Stomach (tissue), 9 donors: ENCODE results near the gene CNOT1. TPM values are rescaled to one million over a fixed set of nuclear protein-coding genes. Genes with fewer than 3 reads are reported as not detected.

Source experiments
- DNase-seq, 2 donors: peaks; one replicate each; pipeline versions ENCODE4 v3.0.0 to v3.0.0-alpha.2; 2013 to 2019
- H3K27ac ChIP-seq, 5 donors: fragments of 200-600 bp in 4 of 5; sonication (generic) in 4 of 5; one replicate each; pipeline ENCODE4 v1.5.1; 2013 to 2019; ENCODE audit warnings: mild to moderate bottlenecking in 1 of 5, moderate library complexity in 1 of 5
- H3K27me3 ChIP-seq, 3 donors: fragments of 200-600 bp; sonication (generic); one replicate each; pipeline ENCODE4 v1.5.1; 2017 to 2019; ENCODE audit warnings: mixed run types in 1 of 3
- H3K36me3 ChIP-seq, 4 donors: fragments of 200-600 bp; sonication (generic); 1 replicate in 3 of 4; 2 replicates in 1 of 4; pipeline ENCODE4 v1.5.1; 2016 to 2019
- H3K4me1 ChIP-seq, 4 donors: fragments of 200-600 bp; sonication (generic); one replicate each; pipeline ENCODE4 v1.5.1; 2016 to 2019
- H3K4me3 ChIP-seq, 4 donors: fragments of 200-600 bp; sonication (generic) in 3 of 4; one replicate each; pipeline ENCODE4 v1.5.1; 2016 to 2019; ENCODE audit warnings: mild to moderate bottlenecking in 1 of 4
- H3K9me3 ChIP-seq, 4 donors: fragments of 200-600 bp; sonication (generic); one replicate each; pipeline ENCODE4 v1.5.1; 2016 to 2019
- EP300 ChIP-seq: sonication (generic); formaldehyde crosslinking; IDR thresholded peaks from one replicate; pipeline ENCODE4 v1.6.1; 2017; ENCODE audit warnings: antibody characterized with exemption
- POLR2A ChIP-seq, 4 donors: fragments of 450-650 bp; IDR thresholded peaks; one replicate each; pipeline ENCODE4 v1.6.1; 2016; ENCODE audit warnings: antibody characterized with exemption in 4 of 4, control low read depth in 2 of 4, mild to moderate bottlenecking in 1 of 4, moderate library complexity in 1 of 4
- POLR2AphosphoS5 ChIP-seq, 3 donors: sonication (generic); formaldehyde crosslinking; IDR thresholded peaks; one replicate each; pipeline ENCODE4 v1.6.1; 2016; ENCODE audit warnings: antibody characterized with exemption in 3 of 3
- WGBS, 5 donors: extraction: QIAGEN DNeasy Blood & Tissue Kit in 3 of 5; methylation state at CpG; one replicate each; pipeline versions ENCODE4 v1.1.5 to v1.1.7; 2013 to 2018; 5-methylcytosine and 5-hydroxymethylcytosine counted together
- intact Hi-C: fragments of 100-400 bp; cut with DNase I; formaldehyde crosslinking; loops from one replicate; pipeline ENCODE4 v1.15.1; 2023; ENCODE audit warnings: low total_unique reads
- polyA plus RNA-seq, 3 donors: library from polyadenylated mRNA; stranded (reverse); fragments of 200-250 nt; gene quantifications; one replicate each; pipeline ENCODE4 v1.2.3, GENCODE V29; 2013
- total RNA-seq, 5 donors: library from RNA; depleted of rRNA; stranded (reverse); fragments of >200 nt; gene quantifications; one replicate each; pipeline versions ENCODE4 v1.1.0 to v1.2.3, GENCODE V29; 2014 to 2016
- TF ChIP-seq, protein P1 (sequence below), 7 experiments: fragments of 450-650 bp in 4 of 7; fragments of 200-600 bp in 3 of 7; sonication (generic) in 3 of 7; IDR thresholded peaks; one replicate each; pipeline ENCODE4 v1.5.1; 2016 to 2019; ENCODE audit warnings: antibody characterized with exemption in 7 of 7, control low read depth in 2 of 7, mild to moderate bottlenecking in 1 of 7
- donor health status: healthy with polysubstance abuse.
- donor health status: Bipolar disorder and iron deficiency.
- donor health status: healthy.

CNOT1 gene
- total and polyA plus RNA-seq, 8 donors: 39.9 to 282 (median 136) TPM

DNA sequence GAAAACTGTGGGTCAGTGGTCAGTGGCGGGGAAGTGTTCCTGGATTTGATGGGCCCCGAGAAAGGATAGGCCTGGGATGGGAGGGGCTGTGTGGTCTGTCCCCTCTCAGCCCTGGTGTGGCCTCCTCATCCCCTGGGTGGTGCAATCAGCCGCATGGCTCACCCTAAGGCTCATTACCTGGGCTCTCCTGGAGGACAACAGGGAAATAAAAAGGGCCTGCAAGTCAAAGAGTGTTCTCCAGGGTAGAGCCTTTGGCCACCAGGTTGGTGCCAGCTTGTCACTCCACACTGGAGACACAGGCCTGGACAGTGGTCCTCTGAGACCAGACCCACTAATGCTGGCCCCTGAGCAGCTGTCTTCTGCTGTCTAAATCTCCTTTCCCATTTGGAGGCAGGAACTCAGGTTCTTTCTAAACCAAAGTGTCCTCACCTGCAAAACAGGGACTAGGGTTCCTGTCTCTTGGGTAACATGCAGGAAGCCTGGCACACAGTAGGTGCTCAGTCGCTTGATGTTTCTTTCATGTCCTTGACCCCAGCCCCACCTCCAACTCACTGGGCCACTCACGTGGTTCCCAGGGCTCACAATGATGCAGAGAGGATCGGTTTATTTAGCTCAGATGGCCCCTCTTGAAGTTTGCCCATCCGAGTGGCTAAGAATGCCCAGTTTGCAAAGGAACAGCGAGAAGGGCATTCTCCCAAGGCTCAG lies 127.3 kb downstream of the CNOT1 start:
- 66 to 78% (median 74%) methylated on average over 8 of the region's 8 CpGs for WGBS, 5 donors
- no peak for TF ChIP-seq EP300
- no peak for TF ChIP-seq POLR2AphosphoS5 (IDR thresholded peaks at IDR 0.05)
- TF ChIP-seq, protein P1, sequence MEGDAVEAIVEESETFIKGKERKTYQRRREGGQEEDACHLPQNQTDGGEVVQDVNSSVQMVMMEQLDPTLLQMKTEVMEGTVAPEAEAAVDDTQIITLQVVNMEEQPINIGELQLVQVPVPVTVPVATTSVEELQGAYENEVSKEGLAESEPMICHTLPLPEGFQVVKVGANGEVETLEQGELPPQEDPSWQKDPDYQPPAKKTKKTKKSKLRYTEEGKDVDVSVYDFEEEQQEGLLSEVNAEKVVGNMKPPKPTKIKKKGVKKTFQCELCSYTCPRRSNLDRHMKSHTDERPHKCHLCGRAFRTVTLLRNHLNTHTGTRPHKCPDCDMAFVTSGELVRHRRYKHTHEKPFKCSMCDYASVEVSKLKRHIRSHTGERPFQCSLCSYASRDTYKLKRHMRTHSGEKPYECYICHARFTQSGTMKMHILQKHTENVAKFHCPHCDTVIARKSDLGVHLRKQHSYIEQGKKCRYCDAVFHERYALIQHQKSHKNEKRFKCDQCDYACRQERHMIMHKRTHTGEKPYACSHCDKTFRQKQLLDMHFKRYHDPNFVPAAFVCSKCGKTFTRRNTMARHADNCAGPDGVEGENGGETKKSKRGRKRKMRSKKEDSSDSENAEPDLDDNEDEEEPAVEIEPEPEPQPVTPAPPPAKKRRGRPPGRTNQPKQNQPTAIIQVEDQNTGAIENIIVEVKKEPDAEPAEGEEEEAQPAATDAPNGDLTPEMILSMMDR (IDR thresholded peaks at IDR 0.05): no peak
- TF ChIP-seq POLR2A (IDR thresholded peaks at IDR 0.05): no peak
- no peak overlapping the region for H3K27ac ChIP-seq
- intact Hi-C loops: loop anchor here (10.0 kb wide), 1 partner anchor 142 kb away; no protein-coding TSS in a partner anchor
- H3K4me1 ChIP-seq: peaks cover 19 to 22% (median 21%) of the 10 kb centered on the region in 4 donors
- no peaks in the 10 kb centered on the region for H3K36me3 ChIP-seq
- no peaks in the 10 kb centered on the region for H3K9me3 ChIP-seq
- H3K4me3 ChIP-seq: no peak overlapping the region
- H3K27me3 ChIP-seq: peaks cover 0 to 74% (median 35%) of the 10 kb centered on the region in 3 donors
- DNase-seq: no peak

DNA sequence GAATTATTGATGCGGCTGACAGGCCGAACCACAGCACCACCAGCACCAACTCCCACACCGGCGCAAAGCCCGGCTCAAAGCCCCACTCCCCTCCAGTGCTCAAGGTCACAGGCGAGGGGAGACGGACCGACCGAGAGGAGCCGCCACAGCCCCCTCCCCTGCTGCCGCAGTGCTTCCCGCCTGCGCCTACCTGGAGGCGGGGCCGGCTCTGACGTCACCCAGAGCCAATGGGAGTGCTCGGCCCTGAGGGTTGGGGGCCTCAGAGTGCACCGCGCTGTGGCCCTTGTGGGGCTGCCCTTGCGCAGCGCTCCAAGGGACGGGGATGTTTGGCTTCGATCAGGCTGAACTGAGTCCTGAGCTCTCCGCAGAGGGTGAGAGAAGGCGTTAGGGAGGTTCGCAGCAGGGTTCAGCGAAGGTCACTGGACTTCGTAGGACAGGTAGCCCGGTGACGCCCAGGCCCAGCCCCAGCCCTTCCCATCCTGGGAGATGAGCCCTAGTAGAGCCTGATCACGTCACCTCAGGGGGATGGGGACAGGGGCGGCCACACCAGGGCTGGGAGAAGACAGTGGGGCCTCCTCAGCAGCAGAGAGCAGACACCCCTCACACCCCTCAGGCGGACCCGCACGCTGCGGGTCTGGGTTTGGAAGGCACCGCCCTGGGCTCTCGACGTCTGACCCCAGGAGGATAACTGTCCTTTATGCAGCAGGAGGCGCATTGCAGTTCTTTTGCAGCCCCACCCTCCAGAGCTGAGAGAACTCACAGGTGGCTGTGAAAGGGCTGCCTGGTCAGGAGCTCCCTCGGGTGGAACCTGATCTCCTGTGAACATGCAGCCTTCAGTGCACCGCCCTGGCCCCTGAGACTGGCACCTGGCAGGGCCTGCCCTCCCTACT lies 128.1 kb downstream of the CNOT1 start:
- peak overlapping the region in 1 of 5 donors; percentile 3 for H3K27ac ChIP-seq
- H3K36me3 ChIP-seq: no peaks in the 10 kb centered on the region
- peaks cover 0 to 67% (median 35%) of the 10 kb centered on the region in 3 donors for H3K27me3 ChIP-seq
- H3K4me3 ChIP-seq: peak overlapping the region; percentile 28 to 50 (median 33)
- TF ChIP-seq POLR2A (IDR thresholded peaks at IDR 0.05) (no peak), EP300 (no peak)
- TF ChIP-seq, protein P1 (IDR thresholded peaks at IDR 0.05): no peak
- intact Hi-C loops: loop anchor here (10.0 kb wide), 1 partner anchor 143 kb away; no protein-coding TSS in a partner anchor
- peaks cover 19 to 22% (median 21%) of the 10 kb centered on the region in 4 donors for H3K4me1 ChIP-seq
- WGBS, 5 donors: 11 to 22% (median 12%) methylated on average over 9 to 42 of the region's 42 CpGs
- no peaks in the 10 kb centered on the region for H3K9me3 ChIP-seq
- DNase-seq: peak; percentile 51 to 90

DNA sequence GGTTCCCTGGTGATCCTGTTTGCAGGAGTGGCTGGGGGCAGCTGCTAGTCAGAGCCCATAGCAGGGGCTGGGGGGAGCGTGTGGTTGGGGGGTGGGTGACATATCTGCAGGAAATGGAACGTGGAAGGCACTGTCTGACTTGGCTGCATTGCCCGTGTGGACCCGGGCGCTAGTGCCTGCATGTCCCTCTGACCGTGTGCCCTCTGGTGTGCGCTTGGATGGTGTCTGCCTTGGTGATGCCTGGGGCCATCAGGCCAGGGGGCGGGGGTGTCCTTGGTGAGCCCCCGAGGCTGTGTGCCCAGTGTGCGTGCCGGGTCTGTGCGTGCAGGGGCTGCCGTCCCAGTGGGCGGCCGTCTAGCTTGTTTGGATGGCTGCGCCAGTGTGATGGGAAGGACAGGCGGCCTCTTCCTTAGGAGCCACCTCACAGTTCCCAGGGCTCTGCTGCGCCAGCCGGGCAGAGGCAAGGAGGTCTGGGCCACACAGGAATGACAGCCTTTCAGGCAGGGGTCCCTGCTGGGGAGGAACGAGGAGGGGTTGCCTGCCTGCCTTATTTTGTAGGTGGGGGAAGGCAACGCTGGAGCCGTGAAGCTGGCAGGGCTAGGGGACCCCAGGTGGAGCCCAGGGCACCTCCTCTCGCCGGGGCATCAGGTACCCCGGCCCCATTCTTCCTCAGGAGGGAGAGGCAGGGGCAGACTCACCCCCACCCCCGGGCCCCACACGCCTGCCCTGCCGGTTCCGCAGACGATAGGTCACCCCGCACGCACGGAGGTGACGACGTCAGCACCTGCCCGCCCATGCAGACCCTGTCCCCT lies 129.0 kb downstream of the CNOT1 start:
- intact Hi-C loops: loop anchor here (10.0 kb wide), 1 partner anchor 144 kb away; no protein-coding TSS in a partner anchor
- no peak for DNase-seq
- TF ChIP-seq EP300 (no peak), POLR2AphosphoS5 (IDR thresholded peaks at IDR 0.05) (no peak), POLR2A (IDR thresholded peaks at IDR 0.05) (no peak)
- TF ChIP-seq, protein P1 (IDR thresholded peaks at IDR 0.05): no peak
- Histone ChIP-seq H3K27ac (peak overlapping the region in 1 of 5 donors; percentile 3), H3K9me3 (no peaks in the 10 kb centered on the region), H3K27me3 (peaks cover 0 to 68% (median 35%) of the 10 kb centered on the region in 3 donors), H3K36me3 (no peaks in the 10 kb centered on the region), H3K4me1 (peaks cover 19 to 22% (median 21%) of the 10 kb centered on the region in 4 donors), H3K4me3 (peak overlapping the region; percentile 28 to 50 (median 33))
- WGBS, 5 donors: 4 to 11% (median 6%) methylated on average over 32 to 36 of the region's 36 CpGs
